ENCODE measurements around the gene RGS12.

Gene RGS12

DNA sequence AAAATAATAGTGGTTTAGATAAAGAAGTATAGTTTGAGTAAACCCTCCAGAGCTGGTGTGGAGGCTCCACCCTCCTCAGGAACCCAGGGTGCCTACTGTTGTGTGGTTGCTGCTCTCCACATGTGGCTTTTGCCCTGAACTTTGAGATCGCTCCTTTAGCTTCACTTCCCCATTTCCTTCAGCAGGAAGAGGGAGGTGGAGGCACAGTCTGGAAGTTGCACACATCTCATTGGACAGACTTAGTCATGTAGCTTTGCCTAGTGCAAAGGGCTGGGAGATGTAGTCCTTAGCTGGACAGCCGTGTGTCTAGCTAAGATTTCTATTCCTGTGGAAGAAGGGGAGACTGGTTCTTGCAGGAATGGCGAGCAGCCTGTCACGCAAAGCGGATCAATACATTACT, 37.9 kb downstream of the RGS12 start:
- CTCF ChIA-PET = no interaction called here
- no peak for TF ChIP-seq SP1 (IDR thresholded peaks at IDR 0.05)
- no peak for TF ChIP-seq FOXM1 (IDR thresholded peaks at IDR 0.05; ENCODE audit: borderline replicate concordance)
- POLR2A ChIA-PET = no interaction called here
- no peak for DNase-seq (ENCODE audit: extremely low spot score)

- TF ChIP-seq L3MBTL2 (conservative IDR thresholded peaks at IDR 0.05) (no peak), SUZ12 (IDR thresholded peaks at IDR 0.05) (no peak), CTBP1 (IDR thresholded peaks at IDR 0.05; ENCODE audit: borderline replicate concordance) (no peak), FOXK2 (IDR thresholded peaks at IDR 0.05) (no peak), PKNOX1 (IDR thresholded peaks at IDR 0.05) (no peak), NFRKB (IDR thresholded peaks at IDR 0.05) (no peak), TARDBP (IDR thresholded peaks at IDR 0.05) (no peak)
- CTCF ChIA-PET = interaction anchor here (0.6 kb wide), 1 partner anchor 1118 kb away, joined by 9 read pairs; no protein-coding TSS in a partner anchor
- POLR2A ChIA-PET = no interaction called here
- DNase-seq (ENCODE audit: extremely low spot score) = no peak
Measured at GRCh38 chr4:3331511-3332394, 38.9 kb downstream of the RGS12 start.

DNA sequence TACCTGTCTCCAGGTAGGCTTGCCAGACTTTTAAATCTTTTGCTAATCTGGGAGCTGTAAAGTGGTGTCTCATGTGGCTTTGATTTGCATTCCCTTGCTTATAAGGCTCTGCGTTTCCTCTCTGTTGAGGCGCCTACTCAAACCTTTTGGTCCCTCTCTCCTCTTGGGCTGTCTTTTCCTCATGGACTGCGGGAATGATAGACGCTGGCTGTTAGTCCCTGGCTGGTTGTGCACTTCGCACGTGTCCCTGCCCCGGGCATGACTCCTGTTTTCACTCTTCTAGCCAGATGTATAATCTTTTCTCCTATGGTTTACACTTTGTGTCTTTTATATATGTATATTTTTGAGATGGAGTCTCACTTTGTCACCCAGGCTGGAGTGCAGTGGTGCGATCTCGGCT, 39.7 kb downstream of the RGS12 start:
- CTCF ChIA-PET = no interaction called here
- DNase-seq (ENCODE audit: extremely low spot score) = no peak
- TF ChIP-seq ELF4 (IDR thresholded peaks at IDR 0.05) = no peak
- no peak for TF ChIP-seq ARNT (IDR thresholded peaks at IDR 0.05)
- no peak for TF ChIP-seq FOXA1 (IDR thresholded peaks at IDR 0.05)
- TF ChIP-seq HDGF (IDR thresholded peaks at IDR 0.05; ENCODE audit: borderline replicate concordance) = no peak
- no peak for TF ChIP-seq FOXK2 (IDR thresholded peaks at IDR 0.05)
- TF ChIP-seq NFRKB (IDR thresholded peaks at IDR 0.05) = no peak
- no peak for TF ChIP-seq ZNF384 (IDR thresholded peaks at IDR 0.05)
- no peak for TF ChIP-seq L3MBTL2 (conservative IDR thresholded peaks at IDR 0.05)
- TF ChIP-seq TARDBP (IDR thresholded peaks at IDR 0.05) = no peak
- TF ChIP-seq PKNOX1 (IDR thresholded peaks at IDR 0.05) = no peak
- POLR2A ChIA-PET = no interaction called here

- ChIA-PET CTCF (no interaction called here), POLR2A (no interaction called here)
- TF ChIP-seq ELF4 (IDR thresholded peaks at IDR 0.05) (no peak), PKNOX1 (IDR thresholded peaks at IDR 0.05) (no peak), SP1 (IDR thresholded peaks at IDR 0.05) (no peak), ARNT (IDR thresholded peaks at IDR 0.05) (no peak), FOXK2 (IDR thresholded peaks at IDR 0.05) (no peak), HDGF (IDR thresholded peaks at IDR 0.05; ENCODE audit: borderline replicate concordance) (no peak), BHLHE40 (IDR thresholded peaks at IDR 0.05; ENCODE audit: borderline replicate concordance) (no peak), FOXA1 (IDR thresholded peaks at IDR 0.05) (no peak), TARDBP (IDR thresholded peaks at IDR 0.05) (no peak), FOXM1 (IDR thresholded peaks at IDR 0.05; ENCODE audit: borderline replicate concordance) (no peak), LEF1 (IDR thresholded peaks at IDR 0.05; ENCODE audit: borderline replicate concordance) (no peak), CTBP1 (IDR thresholded peaks at IDR 0.05; ENCODE audit: borderline replicate concordance) (no peak), NFRKB (IDR thresholded peaks at IDR 0.05) (no peak)
- no peak for DNase-seq (ENCODE audit: extremely low spot score)
Measured at GRCh38 chr4:3334316-3334715, 41.5 kb downstream of the RGS12 start.

DNA sequence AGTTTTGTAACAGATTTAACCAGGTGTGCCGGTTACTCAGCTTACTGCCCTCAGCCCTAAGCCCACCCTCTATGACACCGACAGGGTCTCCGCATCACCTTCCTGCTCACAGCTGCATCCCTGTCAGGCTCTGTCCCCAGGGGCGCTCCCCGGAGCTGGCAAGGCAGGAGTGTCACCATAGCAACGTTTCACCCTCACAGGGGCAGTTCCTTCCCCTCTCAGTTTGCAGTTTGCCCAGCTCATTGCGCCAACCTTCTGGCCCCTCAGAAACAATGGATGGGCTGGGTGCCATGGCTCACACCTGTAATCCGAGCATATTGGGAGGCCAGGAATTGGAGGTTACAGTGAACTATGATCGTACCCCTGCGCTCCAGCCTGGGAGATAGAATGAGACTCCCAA, 42.6 kb downstream of the RGS12 start:
- peak; percentile 4 for DNase-seq (ENCODE audit: extremely low spot score)
- POLR2A ChIA-PET = no interaction called here
- CTCF ChIA-PET = no interaction called here
- TF ChIP-seq ELF4 (IDR thresholded peaks at IDR 0.05) (no peak), FOXA1 (IDR thresholded peaks at IDR 0.05) (no peak), HDGF (IDR thresholded peaks at IDR 0.05; ENCODE audit: borderline replicate concordance) (no peak), SP1 (IDR thresholded peaks at IDR 0.05) (no peak), SUZ12 (IDR thresholded peaks at IDR 0.05) (no peak), TARDBP (IDR thresholded peaks at IDR 0.05) (no peak), BHLHE40 (IDR thresholded peaks at IDR 0.05; ENCODE audit: borderline replicate concordance) (no peak), ARNT (IDR thresholded peaks at IDR 0.05) (no peak), LEF1 (IDR thresholded peaks at IDR 0.05; ENCODE audit: borderline replicate concordance) (no peak), NFRKB (IDR thresholded peaks at IDR 0.05) (no peak), L3MBTL2 (conservative IDR thresholded peaks at IDR 0.05) (no peak), FOXM1 (IDR thresholded peaks at IDR 0.05; ENCODE audit: borderline replicate concordance) (no peak), FOXK2 (IDR thresholded peaks at IDR 0.05) (no peak), ZNF384 (IDR thresholded peaks at IDR 0.05) (no peak)

DNA sequence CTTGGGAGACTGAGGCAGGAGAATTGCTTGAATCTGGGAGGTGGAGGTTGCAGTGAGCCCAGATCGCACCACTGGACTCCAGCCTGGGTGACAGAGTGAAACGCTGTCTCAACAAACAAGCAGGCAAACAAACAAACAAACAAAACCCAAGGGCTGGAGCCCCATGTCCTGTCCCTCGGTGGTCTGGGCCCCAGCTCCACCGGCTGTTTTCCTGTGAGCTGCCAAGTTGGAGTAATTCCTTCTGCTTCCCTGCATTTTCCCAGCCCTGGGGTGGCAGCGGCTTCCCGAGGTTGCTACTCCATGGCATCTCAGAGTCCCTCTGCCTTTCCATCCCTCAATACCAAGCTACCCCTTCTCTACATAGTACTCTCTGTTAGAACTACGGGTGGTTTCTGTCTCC, 43.2 kb downstream of the RGS12 start:
- DNase-seq (ENCODE audit: extremely low spot score) = no peak
- ChIA-PET POLR2A (no interaction called here), CTCF (no interaction called here)
- TF ChIP-seq BHLHE40 (IDR thresholded peaks at IDR 0.05; ENCODE audit: borderline replicate concordance) (no peak), FOXA1 (IDR thresholded peaks at IDR 0.05) (no peak), L3MBTL2 (conservative IDR thresholded peaks at IDR 0.05) (no peak), FOXK2 (IDR thresholded peaks at IDR 0.05) (no peak), HDGF (IDR thresholded peaks at IDR 0.05; ENCODE audit: borderline replicate concordance) (no peak)
